GM18867 (cell line): ENCODE data around the gene PARD3B.
A peak's percentile ranks its signal among the peaks of the same experiment; 100 is the strongest.

Experiments
- ATAC-seq: cut with Tn5 transposase; IDR thresholded peaks from one replicate; pipeline ENCODE4 v1.9.1; 2021; ENCODE audit warnings: mild to moderate bottlenecking, moderate library complexity; ENCODE audit not compliant: unreplicated experiment

PARD3B gene

GRCh38 chr2:204544961-204545860, at the start of gene PARD3B:
Gene PARD3B (plus strand): TSS chr2:204545475. CDS start chr2:204546000, 525 bp downstream.
- ATAC-seq, result peak; percentile 77

- no peak for ATAC-seq
These were observed 48.5 kb upstream of the PARD3B start for GRCh38 chr2:204496779-204497178.

- no peak for ATAC-seq
These were observed 47.4 kb upstream of the PARD3B start for GRCh38 chr2:204497855-204498254.

GRCh38 chr2:204498291-204498690, 47.0 kb upstream of the PARD3B start:
- ATAC-seq, result no peak

GRCh38 chr2:204503869-204504268, 41.4 kb upstream of the PARD3B start:
- no peak for ATAC-seq

GRCh38 chr2:204504594-204504993, 40.7 kb upstream of the PARD3B start:
- ATAC-seq, result no peak

GRCh38 chr2:204505488-204505887, 39.8 kb upstream of the PARD3B start:
- no peak for ATAC-seq

GRCh38 chr2:204505946-204506345, 39.3 kb upstream of the PARD3B start:
- ATAC-seq, result no peak

- no peak for ATAC-seq
These were observed 37.6 kb upstream of the PARD3B start for GRCh38 chr2:204507636-204508035.

- ATAC-seq, result no peak
These were observed 34.4 kb upstream of the PARD3B start for GRCh38 chr2:204510709-204511420.

- no peak for ATAC-seq
These were observed 30.8 kb upstream of the PARD3B start for GRCh38 chr2:204514439-204514838.

- no peak for ATAC-seq
These were observed 29.9 kb upstream of the PARD3B start for GRCh38 chr2:204515416-204515815.

- ATAC-seq, result no peak
These were observed 28.1 kb upstream of the PARD3B start for GRCh38 chr2:204517154-204517553.

- ATAC-seq, result no peak
These were observed 15.3 kb upstream of the PARD3B start for GRCh38 chr2:204529795-204530463.

GRCh38 chr2:204530464-204530805, 14.8 kb upstream of the PARD3B start:
- ATAC-seq, result no peak

GRCh38 chr2:204533629-204534370, 11.5 kb upstream of the PARD3B start:
- no peak for ATAC-seq

- no peak for ATAC-seq
These were observed 9.9 kb upstream of the PARD3B start for GRCh38 chr2:204535356-204535755.

- ATAC-seq, result no peak
These were observed 9.5 kb upstream of the PARD3B start for GRCh38 chr2:204535764-204536163.

GRCh38 chr2:204538182-204539018, 6.9 kb upstream of the PARD3B start:
- ATAC-seq, result no peak

- no peak for ATAC-seq
These were observed 6.3 kb upstream of the PARD3B start for GRCh38 chr2:204539019-204539385.
